Measurements from ENCODE around the gene FUOM.

FUOM gene

GRCh38 chr10:133349577-133350011 lies 8.2 kb downstream of the FUOM start:
- no peak for DNase-seq

GRCh38 chr10:133349160-133349568 lies 8.7 kb downstream of the FUOM start:
- DNase-seq: no peak

GRCh38 chr10:133347710-133348517 lies 9.9 kb downstream of the FUOM start:
- no peak for DNase-seq

- DNase-seq: no peak
Observed at GRCh38 chr10:133346413-133346812, 11.4 kb downstream of the FUOM start.

- no peak for DNase-seq
Observed at GRCh38 chr10:133344236-133344635, 13.6 kb downstream of the FUOM start.

GRCh38 chr10:133343558-133343957 lies 14.3 kb downstream of the FUOM start:
- DNase-seq: no peak

GRCh38 chr10:133342942-133343341 lies 14.9 kb downstream of the FUOM start:
- DNase-seq: no peak

- no peak for DNase-seq
Observed at GRCh38 chr10:133341983-133342382, 15.8 kb downstream of the FUOM start.

GRCh38 chr10:133339708-133340380 lies 18.0 kb downstream of the FUOM start:
- DNase-seq: no peak

GRCh38 chr10:133338080-133339071 lies 19.4 kb downstream of the FUOM start:
- DNase-seq: no peak

GRCh38 chr10:133337370-133337725 lies 20.5 kb downstream of the FUOM start:
- no peak for DNase-seq

- no peak for DNase-seq
Observed at GRCh38 chr10:133336577-133337369, 21.0 kb downstream of the FUOM start, which contains the start of gene CALY. TSS of gene CALY (minus strand) at chr10:133336896. CDS start at chr10:133328989, 7,907 bp downstream.

GRCh38 chr10:133336118-133336576 lies 21.7 kb downstream of the FUOM start:
- DNase-seq: no peak

- DNase-seq: no peak
Observed at GRCh38 chr10:133335246-133336117, 22.3 kb downstream of the FUOM start.

GRCh38 chr10:133334503-133335245 lies 23.1 kb downstream of the FUOM start:
- DNase-seq: no peak

GRCh38 chr10:133332936-133333699 lies 24.7 kb downstream of the FUOM start:
- DNase-seq: no peak

- DNase-seq: peak; percentile 58
Observed at GRCh38 chr10:133329491-133330202, 28.2 kb downstream of the FUOM start.
